Measurements from ENCODE around the gene MSL1.

MSL1 gene

GRCh38 chr17:40178021-40178601 lies 56.3 kb downstream of the MSL1 start:
- no peak for DNase-seq

GRCh38 chr17:40178660-40179059 lies 56.9 kb downstream of the MSL1 start:
- DNase-seq, result no peak

GRCh38 chr17:40179923-40180659 lies 58.3 kb downstream of the MSL1 start:
- DNase-seq, result no peak

- no peak for DNase-seq
Measured at GRCh38 chr17:40180694-40181093, 58.9 kb downstream of the MSL1 start.

- DNase-seq, result no peak
Measured at GRCh38 chr17:40181205-40181604, 59.4 kb downstream of the MSL1 start.

- no peak for DNase-seq
Measured at GRCh38 chr17:40182606-40183005, 60.8 kb downstream of the MSL1 start.

All from kidney glomerular epithelial cell (primary cell).